K562 (cell line): ENCODE results near the gene FANCI. TPM values are rescaled to one million over a fixed set of nuclear protein-coding genes. Genes with fewer than 3 reads are reported as not detected.

Experiments
- ATAC-seq: fragments of 200-7000 bp; cut with Tn5 transposase; 3 replicates; pipeline ENCODE4 v1.9.1; 2020; ENCODE audit warnings: moderate library complexity
- BruUV-seq: library from RNA; stranded (reverse); fragments of 400-500 nt; replicated peaks from 2 replicates; lab custom pipeline; 2021; lab: Mats Ljungman, UMichigan
- CTCF ChIA-PET: fragments of 300-600 bp; formaldehyde crosslinking; extraction: SDS; loops from one replicate; lab custom pipeline; 2021; ENCODE audit warnings: low intra/inter-chr PET ratio; lab: Yijun Ruan, JAX
- POLR2A ChIA-PET: fragments of 300-600, 350-650 bp; sonication (Branson Sonifier 250); formaldehyde crosslinking; extraction: SDS; loops from one replicate; lab custom pipeline; 2021; ENCODE audit warnings: antibody characterized with exemption, inconsistent platforms; lab: Yijun Ruan, JAX
- DNase-seq, 4 experiments: peaks; one replicate each; pipeline versions ENCODE4 v3.0.0 to v3.0.0-alpha.2; 2011 to 2018; ENCODE audit warnings: low spot score in 3 of 4, mixed read lengths in 3 of 4; ENCODE audit errors: extremely low read depth in 1 of 4
- FAIRE-seq: peaks from 2 replicates; lab custom pipeline; 2011; peaks lifted over from hg19 to GRCh38; lab: Jason Lieb, UNC
- H2AFZ ChIP-seq: 2 replicates; pipeline ENCODE4 v1.6.0; 2011; ENCODE audit warnings: low read depth, low read length, control low read depth, inconsistent platforms
- H3K27ac ChIP-seq: fragments of 200-600 bp; 3 replicates; pipeline ENCODE4 v1.8.0; 2011; ENCODE audit warnings: low read depth, mild to moderate bottlenecking, control low read depth, inconsistent platforms, low read length, moderate library complexity, mixed read lengths; ENCODE audit errors: extremely low read depth
- H3K27me3 ChIP-seq, 2 experiments: fragments of 300-600 bp in 1 of 2; 2 replicates in 1 of 2; 3 replicates in 1 of 2; pipeline versions ENCODE4 v1.6.0 to v1.8.0; 2011; ENCODE audit warnings: inconsistent platforms in 2 of 2, low read length in 2 of 2, mild to moderate bottlenecking in 1 of 2, mixed read lengths in 1 of 2, moderate library complexity in 1 of 2; ENCODE audit not compliant: control insufficient read depth in 2 of 2, insufficient read depth in 2 of 2
- H3K36me3 ChIP-seq: fragments of 300-600 bp; 3 replicates; pipeline ENCODE4 v1.8.0; 2011; ENCODE audit warnings: mild to moderate bottlenecking, low read length, inconsistent platforms; ENCODE audit not compliant: control insufficient read depth, insufficient read depth
- H3K4me1 ChIP-seq, 2 experiments: fragments of 200-600 bp in 1 of 2; replicated peaks in 1 of 2; 2 replicates in 1 of 2; 3 replicates in 1 of 2; pipeline versions ENCODE4 v1.5.1 to v1.8.0; 2011; ENCODE audit warnings: inconsistent platforms in 2 of 2, low read length in 2 of 2, mild to moderate bottlenecking in 1 of 2, mixed read lengths in 1 of 2, moderate library complexity in 1 of 2; ENCODE audit not compliant: control insufficient read depth in 2 of 2, insufficient read depth in 2 of 2
- H3K4me2 ChIP-seq: 2 replicates; pipeline ENCODE4 v1.6.1; 2011; ENCODE audit warnings: low read length, control low read depth, inconsistent platforms, mixed read lengths; ENCODE audit not compliant: insufficient read depth
- H3K4me3 ChIP-seq: fragments of 200-600 bp; sonication (generic), shearing (Covaris generic); 2 replicates; pipeline ENCODE4 v1.5.1; 2016; ENCODE audit warnings: control low read depth, inconsistent platforms
- H3K79me2 ChIP-seq: fragments of 200-600 bp; 3 replicates; pipeline ENCODE4 v1.8.0; 2011; ENCODE audit warnings: low read length, inconsistent platforms; ENCODE audit not compliant: control insufficient read depth, insufficient read depth
- H3K9ac ChIP-seq, 2 experiments: 2 replicates each; pipeline versions ENCODE4 v1.6.0 to v1.6.1; 2011; ENCODE audit warnings: low read depth in 2 of 2, low read length in 2 of 2, control low read depth in 1 of 2, inconsistent platforms in 1 of 2, mild to moderate bottlenecking in 1 of 2, mixed read lengths in 1 of 2; ENCODE audit not compliant: insufficient read depth in 1 of 2
- H3K9me1 ChIP-seq: one replicate; pipeline ENCODE4 v1.6.0; 2011; ENCODE audit warnings: inconsistent platforms, mild to moderate bottlenecking, low read length, moderate library complexity; ENCODE audit not compliant: control insufficient read depth, insufficient read depth
- H3K9me3 ChIP-seq: replicated peaks from 2 replicates; pipeline ENCODE4 v1.5.1; 2011; ENCODE audit warnings: low read depth, low read length, inconsistent platforms; ENCODE audit not compliant: control insufficient read depth, insufficient read depth
- H4K20me1 ChIP-seq: replicated peaks from 2 replicates; pipeline ENCODE4 v1.6.1; 2011; ENCODE audit warnings: low read length, inconsistent platforms, mixed read lengths; ENCODE audit not compliant: control insufficient read depth, insufficient read depth
- C11orf30 ChIP-seq: fragments of 450-650 bp; IDR thresholded peaks from 2 replicates; pipeline ENCODE4 v1.6.1; 2016; ENCODE audit warnings: low read depth, mild to moderate bottlenecking
- FOXP4 ChIP-seq: sonication (generic); formaldehyde crosslinking; IDR thresholded peaks from 2 replicates; pipeline ENCODE4 v1.8.0; 2022; ENCODE audit warnings: mild to moderate bottlenecking, missing genetic modification reagents, borderline replicate concordance
- GABPB2 ChIP-seq: fragments of 250-450 bp; sonication (Bioruptor Pico); conservative IDR thresholded peaks from 2 replicates; pipeline ENCODE4 v1.5.1; 2021; ENCODE audit warnings: mild to moderate bottlenecking
- HMGXB4 ChIP-seq: sonication (generic); formaldehyde crosslinking; IDR thresholded peaks from 2 replicates; pipeline ENCODE4 v1.8.1; 2023; ENCODE audit warnings: mild to moderate bottlenecking, missing genetic modification reagents
- ID3 ChIP-seq, 2 experiments: fragments of 250-450 bp in 1 of 2; fragments of 450-650 bp in 1 of 2; sonication (Bioruptor Pico) in 1 of 2; IDR thresholded peaks; 2 replicates each; pipeline versions ENCODE4 v1.6.1 to v1.8.0; 2016 to 2021; ENCODE audit warnings: mild to moderate bottlenecking in 2 of 2, moderate library complexity in 2 of 2, missing compliant biosample characterization in 1 of 2, missing genetic modification characterization in 1 of 2
- MYC ChIP-seq, 2 experiments: fragments of 250-450 bp in 1 of 2; sonication (Bioruptor Pico) in 1 of 2; IDR thresholded peaks; 2 replicates each; pipeline versions ENCODE4 v1.5.1 to v1.6.1; 2012 to 2021; ENCODE audit warnings: low read depth in 2 of 2, borderline replicate concordance in 1 of 2, improper control_type of control experiment in 1 of 2, low read length in 1 of 2, mild to moderate bottlenecking in 1 of 2, moderate library complexity in 1 of 2
- NR4A1 ChIP-seq, 2 experiments: fragments of 250-450 bp in 1 of 2; fragments of 450-650 bp in 1 of 2; sonication (Bioruptor Pico) in 1 of 2; IDR thresholded peaks; 2 replicates each; pipeline versions ENCODE4 v1.4.0 to v1.6.1; 2016 to 2020; ENCODE audit warnings: mild to moderate bottlenecking in 2 of 2, missing compliant biosample characterization in 1 of 2, missing genetic modification characterization in 1 of 2, moderate library complexity in 1 of 2
- PML ChIP-seq: IDR thresholded peaks from 2 replicates; pipeline ENCODE4 v1.6.1; 2012; ENCODE audit warnings: low read length, inconsistent platforms
- PTBP1 ChIP-seq: fragments of 200-400 bp; formaldehyde crosslinking; IDR thresholded peaks from 2 replicates; pipeline ENCODE4 v1.6.1; 2017; ENCODE audit warnings: low read depth, low read length
- PTTG1 ChIP-seq: fragments of 450-650 bp; IDR thresholded peaks from 2 replicates; pipeline ENCODE4 v1.6.1; 2016; ENCODE audit warnings: low read depth, mild to moderate bottlenecking, missing genetic modification characterization, missing compliant biosample characterization
- SMAD2 ChIP-seq: fragments of 150-350 bp; IDR thresholded peaks from 2 replicates; pipeline ENCODE4 v1.6.1; 2014; ENCODE audit warnings: low read depth, mild to moderate bottlenecking, low read length
- SUPT5H ChIP-seq: fragments of 450-650 bp; IDR thresholded peaks from 2 replicates; pipeline ENCODE4 v1.6.1; 2016
- THAP7 ChIP-seq: fragments of 250-450 bp; sonication (Bioruptor Pico); IDR thresholded peaks from 2 replicates; pipeline ENCODE4 v1.5.0; 2021
- U2AF2 ChIP-seq: fragments of 200-400 bp; formaldehyde crosslinking; optimal IDR thresholded peaks from 2 replicates; pipeline ENCODE3; 2017; ENCODE audit warnings: low read depth, mild to moderate bottlenecking, low read length
- WHSC1 ChIP-seq: IDR thresholded peaks from one replicate; pipeline ENCODE4 v1.6.1; 2012; ENCODE audit warnings: low read length, control low read depth, inconsistent platforms
- YBX1 ChIP-seq: fragments of 450-650 bp; IDR thresholded peaks from 2 replicates; pipeline ENCODE4 v1.7.1; 2016; ENCODE audit warnings: mild to moderate bottlenecking
- ZKSCAN3 ChIP-seq: fragments of 250-450 bp; sonication (Bioruptor Pico); IDR thresholded peaks from 2 replicates; pipeline ENCODE4 v1.4.0; 2020
- ZNF324 ChIP-seq: fragments of 250-450 bp; sonication (Bioruptor Pico); IDR thresholded peaks from 2 replicates; pipeline ENCODE4 v1.4.0; 2020; ENCODE audit warnings: mild to moderate bottlenecking
- ZNF77 ChIP-seq: fragments of 250-450 bp; sonication (Bioruptor Pico); IDR thresholded peaks from 2 replicates; pipeline ENCODE4 v1.5.0; 2020
- WGBS: fragments of 100-300 bp; shearing (Covaris generic); methylation state at CpG from one replicate; pipeline ENCODE4 v1.1.6; 2016; ENCODE audit warnings: low coverage, mixed read lengths; ENCODE audit not compliant: insufficient coverage; ENCODE audit errors: missing lambda C conversion rate; 5-methylcytosine and 5-hydroxymethylcytosine counted together
- in situ Hi-C: fragments of 300-500 bp; cut with MboI; formaldehyde crosslinking; loops from 4 replicates; pipeline ENCODE4 v1.15.0; 2018; ENCODE audit warnings: inconsistent platforms, mixed read lengths
- intact Hi-C: fragments of 100-400 bp; cut with micrococcal nuclease; formaldehyde crosslinking; loops from 2 replicates; pipeline ENCODE4 v1.14.2; 2022
- polyA plus RNA-seq, 8 experiments: library from polyadenylated mRNA; depleted of rRNA in 4 of 8; stranded (reverse) in 5 of 8; unstranded in 3 of 8; fragments of >200 nt; fragmentation: Nextera tagmentation in 2 of 8; fragmentation: Illumina TruSeq in 1 of 8; extraction: Ambion mirVana in 2 of 8; extraction: Trizol in 1 of 8; gene quantifications; 2 replicates each; pipeline versions ENCODE4 v1.2.1 to v1.2.3, GENCODE V29; 2011 to 2014; ENCODE audit warnings: inconsistent platforms in 1 of 8, missing spikeins in 1 of 8
- total RNA-seq, 7 experiments: library from RNA; depleted of rRNA in 6 of 7; stranded (reverse); fragments of >200 nt in 6 of 7; fragmentation: Illumina TruSeq in 2 of 7; extraction: Trizol in 2 of 7; gene quantifications; 2 replicates each; pipeline versions ENCODE4 v1.2.1 to v1.2.3, GENCODE V29; 2011 to 2021; ENCODE audit warnings: low replicate concordance in 1 of 7

FANCI gene
- total and polyA plus RNA-seq, 9 of the 15 experiments (the other 6 are each of a cell fraction or from before 2014, with no cell fraction given) = 72.1 to 165 (median 131) TPM

- POLR2A ChIA-PET = interaction anchor here (1.2 kb wide), 1 partner anchor 12 kb away, joined by 3 read pairs; no protein-coding TSS in a partner anchor
- no peaks in the 10 kb centered on the region for H3K4me1 ChIP-seq
- in situ Hi-C loops (no loop called here), intact Hi-C loops (no loop called here)
- ATAC-seq (no peak), DNase-seq (no peak), FAIRE-seq (no peak)
- H3K79me2 ChIP-seq = no peaks in the 10 kb centered on the region
- H3K9me1 ChIP-seq = peaks cover 4% of the 10 kb centered on the region
- no peak for TF ChIP-seq PTTG1 (tag)
- TF ChIP-seq MYC (IDR thresholded peaks at IDR 0.05; ENCODE audit: low read depth, low read length) = no peak
- TF ChIP-seq MYC (CRISPR knock-in tag; IDR thresholded peaks at IDR 0.05; ENCODE audit: borderline replicate concordance, low read depth) = no peak
- TF ChIP-seq WHSC1 = no peak
- TF ChIP-seq ZKSCAN3 = no peak
- TF ChIP-seq SMAD2 = no peak
- no peak for TF ChIP-seq U2AF2
- no peak for TF ChIP-seq HMGXB4 (CRISPR knock-in tag)
- TF ChIP-seq PTBP1 = no peak
- TF ChIP-seq SUPT5H = no peak
- no peak for TF ChIP-seq ID3 (CRISPR knock-in tag; IDR thresholded peaks at IDR 0.05)
- TF ChIP-seq ID3 (tag; IDR thresholded peaks at IDR 0.05) = no peak
- no peak for TF ChIP-seq YBX1
- no peak for TF ChIP-seq PML
- TF ChIP-seq NR4A1 (CRISPR knock-in tag; IDR thresholded peaks at IDR 0.05) = no peak
- TF ChIP-seq NR4A1 (tag; IDR thresholded peaks at IDR 0.05) = no peak
- no peak for TF ChIP-seq GABPB2
- no peak for TF ChIP-seq FOXP4 (CRISPR knock-in tag)
- no peak for TF ChIP-seq ZNF324
- TF ChIP-seq ZNF77 (CRISPR knock-in tag) = no peak
- no peak for TF ChIP-seq C11orf30
- TF ChIP-seq THAP7 = no peak
- no peak overlapping the region for H3K4me3 ChIP-seq
- H3K27ac ChIP-seq = no peak overlapping the region
- no peak overlapping the region for H2AFZ ChIP-seq
- CTCF ChIA-PET = no interaction called here
- H3K27me3 ChIP-seq = peaks cover 25 to 72% of the 10 kb centered on the region in 2 experiments; a peak in 4 of 5 replicates
- H3K36me3 ChIP-seq = no peaks in the 10 kb centered on the region
- 0 out of 2 replicates have a peak, but pooled peaks cover 4% of the 10 kb centered on the region for H4K20me1 ChIP-seq
- H3K9me3 ChIP-seq = no peaks in the 10 kb centered on the region
- 3% methylated on average over 5 of the region's 5 CpGs for WGBS
- BruUV-seq = no TSS peak
- H3K9ac ChIP-seq = no peak overlapping the region
- H3K4me2 ChIP-seq = no peak overlapping the region
Measured at GRCh38 chr15:89349206-89349558, 105.4 kb downstream of the FANCI start.
